NCI-H2029 treated with DMSO at 0.1 percent for 48 hours (cell line): ENCODE measurements around the gene STUB1.

Experiments used
- DNase-seq: peaks from one replicate; lab custom pipeline; 2025; lab: John Stamatoyannopoulos, UW

The STUB1 gene

GRCh38 chr16:679814-680624 lies at the start of gene STUB1:
TSS of gene STUB1 (plus strand) at chr16:680410. CDS start at chr16:680526, 116 bp downstream.
- peak; percentile 65 for DNase-seq

GRCh38 chr16:630815-631405 lies 49.3 kb upstream of the STUB1 start, which contains the start of gene WFIKKN1:
TSS of gene WFIKKN1 (plus strand) at chr16:630985. CDS start at chr16:631254, 269 bp downstream.
- DNase-seq, result no peak

GRCh38 chr16:631808-632358 lies 48.3 kb upstream of the STUB1 start:
- no peak for DNase-seq

GRCh38 chr16:632486-633335 lies 47.5 kb upstream of the STUB1 start:
- DNase-seq, result no peak

- no peak for DNase-seq
These were observed 46.7 kb upstream of the STUB1 start for GRCh38 chr16:633336-634050.

GRCh38 chr16:634051-634670 lies 46.0 kb upstream of the STUB1 start:
- DNase-seq, result no peak

GRCh38 chr16:634996-635395 lies 45.2 kb upstream of the STUB1 start:
- no peak for DNase-seq

GRCh38 chr16:635573-636205 lies 44.5 kb upstream of the STUB1 start:
- DNase-seq, result no peak

- DNase-seq, result peak; percentile 78
These were observed 43.8 kb upstream of the STUB1 start, which contains the start of gene METTL26 for GRCh38 chr16:636206-637080. TSS of gene METTL26 (minus strand) at chr16:636305. CDS start at chr16:636290, 15 bp downstream.

- no peak for DNase-seq
These were observed 42.9 kb upstream of the STUB1 start for GRCh38 chr16:637081-638018.

- no peak for DNase-seq
These were observed 42.1 kb upstream of the STUB1 start for GRCh38 chr16:638034-638543.

- no peak for DNase-seq
These were observed 41.4 kb upstream of the STUB1 start for GRCh38 chr16:638836-639235.

- DNase-seq, result no peak
These were observed 39.6 kb upstream of the STUB1 start for GRCh38 chr16:640614-641013.

- no peak for DNase-seq
These were observed 38.7 kb upstream of the STUB1 start, which contains the start of gene MCRIP2 for GRCh38 chr16:641326-642188. TSS of gene MCRIP2 (plus strand) at chr16:641828. CDS start at chr16:641992, 164 bp downstream.

- DNase-seq, result no peak
These were observed 37.8 kb upstream of the STUB1 start for GRCh38 chr16:642189-643049.

GRCh38 chr16:643050-643368 lies 37.2 kb upstream of the STUB1 start:
- DNase-seq, result no peak
